ENCODE measurements around the gene MEIS2. TPM values are rescaled to one million over a fixed set of nuclear protein-coding genes. Genes with fewer than 3 reads are reported as not detected.

Gene MEIS2
- total and polyA plus RNA-seq, 2 of the 13 experiments (the other 11 are each of a cell fraction or from before 2014, with no cell fraction given) = 10.7 to 12.4 TPM

- TF ChIP-seq HIC2 (CRISPR knock-in tag; IDR thresholded peaks at IDR 0.05; ENCODE audit: low read depth) = peak; percentile 77
- TF ChIP-seq SALL1 (CRISPR knock-in tag; IDR thresholded peaks at IDR 0.05) = peak; percentile 51; the same call in 1 of the 2 replicates
- no peak for TF ChIP-seq FLYWCH1 (CRISPR knock-in tag; IDR thresholded peaks at IDR 0.05)
- TF ChIP-seq CEBPB (IDR thresholded peaks at IDR 0.05; ENCODE audit: borderline replicate concordance, low read depth, low read length) = 0 out of 2 replicates have a peak, but pooled peaks have one; percentile 39
- TF ChIP-seq CENPX (CRISPR knock-in tag; IDR thresholded peaks at IDR 0.05) = no peak
- TF ChIP-seq CC2D1A (CRISPR knock-in tag; IDR thresholded peaks at IDR 0.05) = no peak
- TF ChIP-seq CBFB (CRISPR knock-in tag; IDR thresholded peaks at IDR 0.05) = 0 out of 2 replicates have a peak, but pooled peaks have one; percentile 27
- TF ChIP-seq NR2F1 (CRISPR knock-in tag; IDR thresholded peaks at IDR 0.05) = peak in 1 of 2 experiments; percentile 70; a peak in 2 of 4 replicates
- TF ChIP-seq PLRG1 (conservative IDR thresholded peaks at IDR 0.05) = no peak
- peak; percentile 43 for TF ChIP-seq MED1 (CRISPR knock-in tag; IDR thresholded peaks at IDR 0.05)
- TF ChIP-seq POLR2G (IDR thresholded peaks at IDR 0.05; ENCODE audit: low read depth, low read length) = no peak
- peak; percentile 31; the same call in 1 of the 2 replicates for TF ChIP-seq HOXA3 (CRISPR knock-in tag; IDR thresholded peaks at IDR 0.05)
- TF ChIP-seq TCF7 (IDR thresholded peaks at IDR 0.05; ENCODE audit: low read depth) = peak; percentile 78
- TF ChIP-seq CEBPG (CRISPR knock-in tag; IDR thresholded peaks at IDR 0.05) = peak; percentile 9; the same call in 1 of the 2 replicates
- 0 out of 3 replicates have a peak, but pooled peaks have one; percentile 13 for TF ChIP-seq MXI1 (IDR thresholded peaks at IDR 0.05; ENCODE audit: borderline replicate concordance, low read depth, low read length)
- peak; percentile 93 for TF ChIP-seq PATZ1 (CRISPR knock-in tag; IDR thresholded peaks at IDR 0.05)
- TF ChIP-seq CREM (IDR thresholded peaks at IDR 0.05) = peak; percentile 66; the same call in 1 of the 2 replicates
- no peak for TF ChIP-seq CREM (CRISPR knock-in tag; IDR thresholded peaks at IDR 0.05)
- peak; percentile 63; the same call in 1 of the 2 replicates for TF ChIP-seq ARID3A (IDR thresholded peaks at IDR 0.05; ENCODE audit: low read depth, low read length)
- no peak for TF ChIP-seq SOX13 (IDR thresholded peaks at IDR 0.05)
- TF ChIP-seq SOX13 (CRISPR knock-in tag; conservative IDR thresholded peaks at IDR 0.05 in 1 of 2, IDR thresholded peaks at IDR 0.05 in 1 of 2) = peak in 1 of 2 experiments; percentile 68; a peak in 1 of 4 replicates
- peak; percentile 8; the same call in 1 of the 2 replicates for TF ChIP-seq ATF7 (IDR thresholded peaks at IDR 0.05)
- no peak for TF ChIP-seq ATF7 (CRISPR knock-in tag; IDR thresholded peaks at IDR 0.05)
- 0 out of 2 replicates have a peak, but pooled peaks have one; percentile 5 for TF ChIP-seq MAFF (IDR thresholded peaks at IDR 0.05; ENCODE audit: low read depth, low read length)
- no peak for TF ChIP-seq ZMYM2 (CRISPR knock-in tag; IDR thresholded peaks at IDR 0.05)
- peak; percentile 54 for TF ChIP-seq ISL2 (CRISPR knock-in tag; IDR thresholded peaks at IDR 0.05)
- no peak for TF ChIP-seq ZNF777 (CRISPR knock-in tag; IDR thresholded peaks at IDR 0.05)
These were observed 60.1 kb downstream of the MEIS2 start (continued) for GRCh38 chr15:37040072-37040742.

All from HepG2 (cell line).